SK-N-SH (cell line): ENCODE results near the gene IRF2.

Experiments
- CHD2 ChIP-seq: fragments of 150-350 bp; IDR thresholded peaks from 2 replicates; pipeline ENCODE4 v1.6.1; 2018; ENCODE audit warnings: low read length; ENCODE audit not compliant: partially characterized antibody
- CTCF ChIP-seq: fragments of 200-600 bp; sonication (generic); IDR thresholded peaks from 2 replicates; pipeline ENCODE4 v1.6.1; 2017; ENCODE audit warnings: antibody characterized with exemption, mild to moderate bottlenecking, moderate library complexity
- EP300 ChIP-seq, 2 experiments: IDR thresholded peaks; 2 replicates each; pipeline versions ENCODE4 v1.4.0 to v1.6.1; 2012; ENCODE audit warnings: borderline replicate concordance in 1 of 2, low read depth in 1 of 2, low read length in 1 of 2
- GATA2 ChIP-seq: sonication (generic); formaldehyde crosslinking; IDR thresholded peaks from 2 replicates; pipeline ENCODE4 v1.5.0; 2020; ENCODE audit warnings: mild to moderate bottlenecking, missing genetic modification reagents
- MXI1 ChIP-seq: IDR thresholded peaks from 2 replicates; pipeline ENCODE4 v1.6.1; 2012; ENCODE audit warnings: mild to moderate bottlenecking, low read depth, low read length, improper control_type of control experiment
- NRF1 ChIP-seq: IDR thresholded peaks from 2 replicates; pipeline ENCODE4 v1.6.1; 2012; ENCODE audit warnings: low read depth, mild to moderate bottlenecking, low read length
- RCOR1 ChIP-seq: fragments of 150-350 bp; IDR thresholded peaks from 2 replicates; pipeline ENCODE4 v1.6.1; 2017; ENCODE audit warnings: antibody characterized with exemption, low read length
- REST ChIP-seq: IDR thresholded peaks from 2 replicates; pipeline ENCODE4 v1.6.1; 2012; ENCODE audit warnings: mild to moderate bottlenecking, low read depth, low read length, moderate library complexity
- SIN3A ChIP-seq: IDR thresholded peaks from 2 replicates; pipeline ENCODE4 v1.6.1; 2012; ENCODE audit warnings: low read depth, mild to moderate bottlenecking, low read length, moderate library complexity, borderline replicate concordance
- USF2 ChIP-seq: fragments of 150-350 bp; IDR thresholded peaks from 2 replicates; pipeline ENCODE4 v1.6.1; 2017; ENCODE audit warnings: antibody characterized with exemption, low read length, low read depth, borderline replicate concordance
- TF ChIP-seq, protein P1 (sequence below): IDR thresholded peaks from 2 replicates; pipeline ENCODE4 v1.4.0; 2012; ENCODE audit warnings: low read depth, borderline replicate concordance

DNA sequence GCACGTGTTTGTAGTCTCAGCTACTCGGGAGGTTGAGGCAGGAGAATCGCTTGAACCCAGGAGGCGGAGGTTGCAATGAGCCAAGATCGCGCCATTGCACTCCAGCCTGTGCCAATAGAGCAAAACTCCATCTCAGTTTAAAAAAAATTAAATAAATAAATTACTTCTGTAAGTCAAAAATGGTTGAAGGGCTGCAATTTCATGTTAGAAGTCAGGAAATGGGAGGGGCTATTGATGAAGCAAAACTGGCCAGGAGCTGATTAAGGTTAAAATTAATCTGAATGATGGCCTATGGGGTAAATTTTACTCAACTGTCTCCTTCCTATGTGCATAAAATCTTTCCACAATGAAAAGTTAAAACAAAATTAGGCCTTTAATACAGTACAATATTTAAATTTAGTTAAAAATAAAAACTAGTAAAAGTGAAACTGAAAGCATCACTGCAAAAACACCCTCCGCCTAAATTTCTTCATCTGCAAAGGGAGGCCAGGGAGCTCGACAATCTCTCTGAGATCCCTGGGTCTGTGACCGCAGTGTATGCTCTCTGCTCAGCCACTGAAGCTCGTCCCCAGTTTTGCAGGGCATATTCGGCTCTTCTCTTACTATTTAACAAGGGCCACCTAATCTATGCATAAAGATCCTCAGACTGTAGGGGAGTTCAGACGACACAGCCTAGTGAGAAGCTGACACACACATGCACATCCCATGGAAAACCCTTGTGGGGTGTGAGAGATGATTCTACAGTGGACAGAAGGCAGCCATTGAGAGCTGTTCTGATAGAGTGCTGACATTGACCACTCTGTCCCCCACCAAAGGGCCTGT is 57.2 kb downstream of the IRF2 start:
- TF ChIP-seq CTCF = no peak
- no peak for TF ChIP-seq GATA2
- no peak for TF ChIP-seq EP300 (IDR thresholded peaks at IDR 0.05; ENCODE audit: borderline replicate concordance in 1 of 2, low read depth in 1 of 2, low read length in 1 of 2)
- TF ChIP-seq NRF1 = no peak
- no peak for TF ChIP-seq REST
- TF ChIP-seq, protein P1, sequence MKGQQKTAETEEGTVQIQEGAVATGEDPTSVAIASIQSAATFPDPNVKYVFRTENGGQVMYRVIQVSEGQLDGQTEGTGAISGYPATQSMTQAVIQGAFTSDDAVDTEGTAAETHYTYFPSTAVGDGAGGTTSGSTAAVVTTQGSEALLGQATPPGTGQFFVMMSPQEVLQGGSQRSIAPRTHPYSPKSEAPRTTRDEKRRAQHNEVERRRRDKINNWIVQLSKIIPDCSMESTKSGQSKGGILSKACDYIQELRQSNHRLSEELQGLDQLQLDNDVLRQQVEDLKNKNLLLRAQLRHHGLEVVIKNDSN = no peak
- TF ChIP-seq MXI1 = no peak
- no peak for TF ChIP-seq USF2
- no peak for TF ChIP-seq CHD2
- no peak for TF ChIP-seq SIN3A
- no peak for TF ChIP-seq RCOR1
